ENCODE measurements around the gene RASGRF2. TPM values are rescaled to one million over a fixed set of nuclear protein-coding genes. Genes with fewer than 3 reads are reported as not detected.

The RASGRF2 gene
- total RNA-seq, 1 donor from 2014 or later: 8.2 TPM

DNA sequence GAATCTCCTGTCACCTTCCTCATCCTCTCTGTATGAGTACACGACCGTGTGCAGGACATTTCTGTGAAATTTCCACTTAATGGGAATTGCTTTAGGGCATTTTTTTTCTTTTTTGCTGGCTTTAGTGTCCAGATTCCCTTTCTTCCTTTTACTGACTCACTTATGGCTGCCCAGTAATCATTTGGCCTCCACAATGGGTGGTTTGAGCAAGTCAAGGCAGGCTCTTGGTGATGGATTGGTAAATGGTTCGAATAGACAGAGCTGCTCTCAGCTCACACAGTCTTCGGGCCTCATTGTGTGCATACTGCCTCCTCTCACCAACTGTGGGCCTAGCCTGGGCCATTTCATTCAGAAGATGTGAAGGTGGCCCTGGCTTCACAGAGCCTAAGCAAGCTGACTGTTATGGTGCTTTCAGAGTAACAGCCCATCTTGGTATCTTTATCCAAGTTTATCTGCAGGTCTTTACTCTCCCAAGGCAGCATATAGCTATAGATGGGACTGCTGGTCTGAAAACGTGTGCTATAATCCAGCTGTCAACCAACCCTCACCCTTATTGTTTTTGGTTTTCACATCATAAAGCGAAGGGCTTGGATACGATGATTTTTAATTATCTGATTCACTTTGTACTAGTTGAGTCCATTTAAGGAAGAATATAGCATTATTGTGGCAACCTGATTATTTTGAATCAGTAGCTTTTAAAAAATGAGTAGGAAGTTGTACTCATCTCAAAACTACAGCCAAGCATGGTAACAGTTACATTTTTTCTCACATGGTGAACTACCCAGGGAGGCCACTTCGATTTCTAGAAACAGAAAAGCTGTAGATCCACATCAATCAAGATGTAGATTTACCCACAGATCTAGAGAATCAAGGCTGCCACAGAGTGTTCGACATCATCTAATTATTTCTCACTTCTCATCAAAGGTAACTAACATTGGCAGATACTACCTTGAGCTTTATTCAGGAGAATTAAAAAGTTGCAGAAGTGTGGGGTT is 222.5 kb downstream of the RASGRF2 start:
- no peak for DNase-seq (ENCODE audit: low spot score)
- intact Hi-C loops (cut with DNase I): no loop called here

DNA sequence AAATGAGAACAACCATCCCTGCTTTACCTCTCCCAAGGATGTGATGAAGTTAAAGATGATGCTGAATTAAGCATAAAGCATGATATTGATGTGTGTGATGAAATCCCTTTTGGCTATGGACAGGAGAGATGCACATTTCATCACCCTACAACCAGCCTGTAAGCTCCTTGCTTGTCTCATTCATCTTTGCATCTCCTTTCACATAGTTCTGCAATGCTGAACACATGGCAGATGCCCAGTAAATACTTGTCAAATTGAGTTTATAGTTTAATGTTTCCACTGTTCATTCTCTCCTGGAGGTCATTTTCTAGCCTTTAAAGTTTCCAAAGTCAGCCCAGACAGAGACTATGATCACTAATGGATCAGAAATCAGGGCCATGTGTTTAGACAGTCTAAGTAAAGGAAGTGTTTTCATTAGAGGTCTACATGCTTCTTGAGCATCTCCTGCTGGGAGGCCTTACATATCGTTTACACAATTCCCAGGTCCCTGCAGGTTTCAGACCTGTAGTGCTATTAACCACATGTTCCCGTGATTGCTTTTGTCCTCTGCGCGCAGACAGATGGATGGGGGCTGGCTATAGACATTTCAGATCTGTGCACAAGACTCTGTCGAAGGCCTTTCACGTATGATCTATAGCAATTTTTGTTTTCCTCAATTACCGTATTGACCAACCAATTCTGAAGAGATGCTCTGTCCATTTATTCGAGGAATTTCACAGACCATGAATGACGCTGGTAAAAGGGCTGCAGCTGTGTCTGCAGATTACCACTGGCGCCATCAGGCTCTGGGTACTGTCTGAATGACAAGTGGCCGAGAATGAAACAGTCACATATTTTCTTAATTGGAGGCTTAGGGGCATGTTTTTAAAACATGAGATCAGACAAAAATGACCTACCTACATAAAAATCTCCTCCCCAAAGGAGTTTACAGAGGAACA is 223.9 kb downstream of the RASGRF2 start:
- DNase-seq (ENCODE audit: low spot score): no peak
- intact Hi-C loops (cut with DNase I): no loop called here

DNA sequence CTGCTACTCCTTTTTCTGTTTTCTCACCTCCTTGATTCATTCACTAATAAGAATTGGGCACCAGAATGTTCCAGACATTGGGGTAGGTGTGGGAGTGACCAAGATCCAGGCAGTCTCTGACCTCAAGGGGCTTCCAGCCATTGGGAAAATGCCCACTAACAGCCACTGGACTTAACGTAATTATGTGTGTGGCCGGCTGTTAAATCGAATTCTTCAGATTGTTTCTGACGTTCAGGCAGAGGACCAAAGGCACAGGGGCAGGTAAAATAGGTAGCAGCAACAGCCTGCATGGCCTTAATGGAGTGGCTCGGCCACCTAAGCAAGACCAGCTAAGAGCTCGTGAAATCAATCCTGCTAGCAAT is 224.6 kb downstream of the RASGRF2 start:
- intact Hi-C loops (cut with DNase I): no loop called here
- no peak for DNase-seq (ENCODE audit: low spot score)

DNA sequence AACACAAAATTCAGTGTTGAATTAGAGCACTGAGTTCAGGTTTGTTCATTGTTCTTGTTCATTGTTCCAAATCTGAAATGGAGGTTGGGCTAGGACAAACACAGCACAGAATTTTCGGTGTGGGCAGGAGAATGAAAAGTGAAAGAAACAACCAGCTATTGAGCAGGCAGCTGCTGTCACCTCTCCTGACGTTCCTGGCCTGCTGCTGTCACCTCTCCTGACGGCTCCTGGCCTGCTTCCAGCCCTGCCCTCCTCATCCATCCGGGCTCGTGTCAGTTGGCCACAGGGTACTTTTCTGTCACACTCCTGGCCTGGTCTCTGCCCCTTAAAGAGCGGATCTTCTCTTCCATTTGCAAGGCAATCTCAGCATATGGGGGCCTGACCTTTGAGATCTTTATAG is 227.7 kb downstream of the RASGRF2 start:
- no peak for DNase-seq (ENCODE audit: low spot score)
- intact Hi-C loops (cut with DNase I): no loop called here

DNA sequence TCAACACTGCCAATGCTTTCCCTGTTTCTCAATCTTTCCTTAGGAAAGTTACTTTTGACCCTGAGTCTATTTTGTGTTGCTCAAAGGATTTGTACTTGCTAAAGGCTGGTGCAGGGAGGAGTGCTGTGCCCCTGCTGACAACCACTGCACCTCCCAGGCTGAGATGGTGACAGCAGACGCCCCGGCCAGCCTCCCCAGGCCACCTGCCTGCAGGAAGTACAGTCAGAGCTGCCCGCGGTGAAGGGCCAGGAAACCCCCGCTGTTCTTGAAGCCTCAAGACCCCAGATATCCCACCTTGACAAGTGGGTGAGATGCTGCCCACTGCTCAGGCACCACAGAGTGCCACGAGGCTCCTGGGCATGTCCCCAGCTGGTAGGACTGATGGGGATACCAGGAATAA is 228.8 kb downstream of the RASGRF2 start:
- intact Hi-C loops (cut with DNase I): no loop called here

DNA sequence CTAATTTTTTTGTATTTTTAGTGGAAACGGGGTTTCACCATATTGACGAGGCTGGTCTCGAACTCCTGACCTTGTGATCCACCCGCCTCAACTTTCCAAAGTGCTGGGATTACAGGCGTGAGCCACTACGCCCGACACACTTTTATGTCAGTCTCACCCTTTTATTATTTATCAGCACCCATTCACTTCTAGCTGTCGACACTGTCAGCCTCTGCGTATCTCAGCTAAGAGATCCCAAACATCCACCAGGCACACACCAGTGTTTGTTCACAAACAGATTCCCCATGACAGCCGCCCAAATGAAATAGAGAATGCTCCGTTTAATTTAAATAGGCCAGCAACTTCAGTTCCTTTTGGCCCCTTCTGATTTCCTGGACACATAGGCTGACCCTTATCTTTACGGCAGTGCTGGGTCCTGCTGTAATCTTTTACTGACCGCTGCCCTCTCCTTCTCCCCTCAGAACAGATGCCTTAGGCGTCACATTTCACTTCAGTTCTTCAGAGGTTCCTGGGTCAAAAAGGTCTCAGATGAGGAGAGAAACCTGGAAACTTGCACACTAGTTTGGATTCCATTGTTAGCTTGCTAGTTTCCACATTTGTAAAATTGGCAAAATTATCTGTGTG is 229.8 kb downstream of the RASGRF2 start:
- intact Hi-C loops (cut with DNase I): loop anchor here (10.0 kb wide), 1 partner anchor 485 kb away; no protein-coding TSS in a partner anchor
- no peak for DNase-seq (ENCODE audit: low spot score)

More for the DNA sequence above, 228.8 kb downstream of the RASGRF2 start:
- DNase-seq (ENCODE audit: low spot score): no peak

DNA sequence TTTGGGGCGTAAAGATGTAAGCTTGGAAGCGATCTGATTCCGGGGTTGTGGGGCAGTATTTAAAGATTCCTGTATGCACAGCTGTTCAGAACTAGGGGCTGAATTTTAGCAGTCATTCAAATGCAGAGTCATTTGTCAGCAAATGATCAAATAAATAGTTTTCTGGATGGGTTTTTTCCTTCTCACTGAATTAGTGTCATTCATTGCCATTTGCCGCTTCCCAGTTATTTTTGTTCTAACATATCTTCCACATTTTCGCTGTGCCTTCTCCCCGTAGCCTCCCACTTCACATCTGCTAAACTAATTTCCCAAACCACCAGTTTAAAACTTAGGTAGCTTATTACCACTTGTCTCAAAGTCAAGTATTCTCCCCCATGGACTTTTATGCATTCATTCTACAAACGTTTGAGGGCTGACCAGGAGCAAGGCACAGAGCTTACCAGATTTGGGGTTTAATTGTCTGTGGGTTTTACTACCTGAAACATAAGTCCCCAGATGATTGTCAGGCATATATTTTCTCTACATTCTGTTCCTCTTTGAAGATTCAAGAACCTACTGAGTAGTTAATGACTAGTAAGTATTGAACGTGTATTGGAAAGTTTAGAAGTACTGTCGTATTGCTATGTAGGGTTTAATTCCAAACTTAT is 231.7 kb downstream of the RASGRF2 start:
- no peak for DNase-seq (ENCODE audit: low spot score)
- intact Hi-C loops (cut with DNase I): loop anchor here (10.0 kb wide), 1 partner anchor 487 kb away; no protein-coding TSS in a partner anchor

DNA sequence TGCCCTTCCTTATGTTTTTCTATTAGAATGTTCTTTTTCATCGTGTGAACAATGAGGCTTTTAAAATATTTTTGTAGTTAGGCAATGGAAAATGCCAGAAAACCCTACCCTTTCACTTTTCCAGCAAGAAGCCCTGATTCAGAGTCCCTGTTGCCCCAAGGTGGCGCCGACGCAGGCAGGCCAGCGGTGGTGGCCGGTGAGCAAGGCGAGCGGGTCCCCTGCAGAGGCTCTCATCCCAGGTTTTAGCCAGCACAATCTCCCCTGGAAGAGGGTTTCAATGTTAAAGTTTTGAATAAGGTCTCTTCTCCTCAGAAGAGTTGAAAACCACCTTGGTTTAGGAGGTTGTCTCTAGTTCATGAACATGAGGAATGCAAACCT is 232.2 kb downstream of the RASGRF2 start:
- intact Hi-C loops (cut with DNase I): loop anchor here (10.0 kb wide), 1 partner anchor 488 kb away; no protein-coding TSS in a partner anchor
- no peak for DNase-seq (ENCODE audit: low spot score)

DNA sequence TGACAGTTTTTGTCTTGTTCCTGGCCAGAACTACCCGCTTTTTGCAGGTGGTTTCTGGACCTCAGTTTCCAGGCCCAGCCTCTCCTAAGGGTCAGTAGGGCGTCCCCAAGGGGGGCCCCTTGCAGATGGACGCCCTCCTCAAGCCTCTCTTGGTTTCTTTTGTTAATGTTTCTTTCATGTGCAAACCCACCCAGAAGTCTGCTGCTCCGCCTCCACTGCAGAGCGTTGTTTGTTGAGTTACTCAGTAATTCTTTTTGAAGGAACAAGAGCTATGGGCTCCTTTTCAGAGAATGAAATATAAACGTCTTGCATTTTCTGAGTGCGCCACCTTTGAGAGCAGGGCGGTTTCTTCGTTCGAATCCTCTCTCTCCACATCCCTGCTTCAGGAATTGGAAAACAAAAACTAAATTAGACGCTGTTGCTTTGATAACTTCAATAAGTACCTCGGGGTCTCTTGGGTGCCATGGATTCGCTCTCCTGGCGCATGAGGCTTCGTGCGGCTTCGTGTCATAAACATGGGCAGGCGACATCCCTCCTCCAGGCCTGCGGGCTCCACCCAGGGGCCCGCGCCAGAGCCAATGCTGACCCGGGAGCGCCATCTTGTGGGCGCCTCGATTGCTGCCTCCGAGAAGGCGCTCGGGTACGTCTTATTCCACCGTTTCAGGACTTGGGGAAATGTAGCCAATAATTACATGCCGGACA is 234.6 kb downstream of the RASGRF2 start:
- DNase-seq (ENCODE audit: low spot score): peak; percentile 84
- intact Hi-C loops (cut with DNase I): loop anchor here (10.0 kb wide), 1 partner anchor 490 kb away; no protein-coding TSS in a partner anchor

DNA sequence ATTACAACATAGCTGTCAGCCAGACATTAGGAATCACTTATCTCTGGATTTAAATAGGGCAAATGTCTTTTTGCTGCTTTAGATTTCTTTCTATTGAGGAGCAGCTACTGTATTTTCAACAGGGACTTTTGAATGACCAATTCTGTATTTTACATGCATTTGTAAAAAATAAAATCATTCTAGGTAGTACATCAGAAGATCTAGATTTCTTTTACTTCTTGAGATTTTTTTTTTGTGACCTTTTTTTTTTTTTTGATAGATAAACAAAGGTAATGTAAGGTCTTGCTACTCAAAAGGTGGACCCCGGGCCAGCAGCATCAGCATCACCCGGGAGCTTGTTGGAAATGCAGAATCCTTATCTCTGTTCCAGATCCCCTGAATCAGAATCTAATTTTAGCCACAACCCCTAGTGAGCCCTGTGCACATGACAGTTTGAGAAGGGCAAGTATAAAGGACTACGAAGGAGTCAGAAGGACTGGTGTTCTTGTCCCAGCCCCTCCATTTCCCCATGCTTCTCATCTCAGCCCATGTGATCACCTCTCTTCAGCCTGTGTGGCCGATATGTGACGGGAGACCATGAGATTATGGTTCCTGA is 235.3 kb downstream of the RASGRF2 start:
- no peak for DNase-seq (ENCODE audit: low spot score)
- intact Hi-C loops (cut with DNase I): loop anchor here (10.0 kb wide), 1 partner anchor 491 kb away; no protein-coding TSS in a partner anchor

DNA sequence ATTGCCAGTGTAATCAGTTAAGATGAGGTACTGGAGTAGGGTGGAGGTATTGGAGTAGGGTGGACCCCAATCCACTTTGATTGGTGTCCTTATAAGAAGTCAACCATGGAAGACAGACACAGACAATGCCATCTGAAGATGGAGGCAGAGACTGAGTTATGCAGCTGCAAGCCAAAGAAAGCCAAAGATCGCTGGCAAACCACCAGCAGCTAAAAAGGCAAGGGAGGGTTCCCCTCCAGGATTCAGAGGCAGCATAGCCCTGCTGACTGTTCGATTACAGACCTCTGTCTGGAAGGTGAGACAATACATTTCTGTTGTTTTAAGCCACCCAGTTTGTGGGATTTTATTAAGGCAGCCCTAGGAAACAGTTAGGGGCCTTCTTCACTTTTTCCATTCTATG is 242.5 kb downstream of the RASGRF2 start:
- DNase-seq (ENCODE audit: low spot score): no peak
- intact Hi-C loops (cut with DNase I): no loop called here

DNA sequence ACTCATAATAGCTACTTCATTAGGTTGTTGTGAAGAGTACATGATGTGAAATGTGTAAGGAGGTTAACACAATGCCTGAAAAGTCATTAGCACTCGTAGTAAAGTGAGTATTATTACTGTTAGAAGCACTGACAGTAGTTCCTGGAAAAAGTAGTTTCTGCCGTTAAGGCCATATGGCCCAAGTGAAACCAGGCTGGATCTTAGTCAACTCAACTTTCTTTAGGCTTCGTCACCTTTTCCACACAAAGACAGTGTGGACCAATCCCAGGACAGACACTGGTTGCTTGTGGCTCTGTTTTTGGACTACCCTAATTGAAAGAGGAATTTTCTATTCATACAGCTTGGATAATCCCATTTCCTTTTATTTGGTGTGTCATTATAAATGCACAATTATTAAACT is 243.6 kb downstream of the RASGRF2 start:
- no peak for DNase-seq (ENCODE audit: low spot score)
- intact Hi-C loops (cut with DNase I): no loop called here

DNA sequence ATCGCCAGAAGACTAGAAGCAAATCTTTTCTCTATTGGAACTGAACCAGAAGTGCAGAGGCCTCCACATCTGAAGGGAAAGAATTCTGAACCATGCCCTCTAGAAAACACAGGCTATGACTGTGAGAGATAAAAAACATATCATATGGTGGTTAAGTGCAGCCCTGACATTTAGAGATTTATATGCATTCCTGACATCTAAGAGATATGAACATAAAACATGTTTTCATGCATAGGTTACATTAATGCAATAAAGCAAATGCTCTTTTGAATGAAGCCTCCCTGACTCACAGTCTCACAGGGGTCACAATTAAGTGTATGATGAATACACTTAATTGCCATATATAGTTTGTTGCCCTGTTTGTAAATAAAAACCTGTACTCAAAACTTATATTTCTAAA is 244.0 kb downstream of the RASGRF2 start:
- no peak for DNase-seq (ENCODE audit: low spot score)
- intact Hi-C loops (cut with DNase I): no loop called here

DNA sequence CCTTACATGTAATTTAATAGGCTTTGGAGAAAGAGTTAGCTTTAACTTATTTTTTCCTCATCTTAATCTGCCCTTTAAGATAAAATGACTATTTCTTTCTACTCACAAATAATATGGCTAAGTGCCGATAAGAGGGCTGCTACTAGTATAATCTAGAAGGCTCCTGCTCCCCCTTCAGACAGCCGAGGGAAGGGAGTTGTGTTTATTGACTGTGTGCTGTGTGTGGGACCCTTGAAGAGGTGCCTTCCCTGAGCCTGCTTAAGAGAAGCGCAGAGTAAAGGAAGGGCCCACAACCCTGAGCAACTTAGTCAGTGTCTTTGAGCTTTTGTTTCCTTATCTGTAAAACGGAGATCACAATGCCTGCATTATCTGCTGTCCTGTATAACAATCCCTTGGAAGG is 244.9 kb downstream of the RASGRF2 start:
- no peak for DNase-seq (ENCODE audit: low spot score)
- intact Hi-C loops (cut with DNase I): no loop called here

DNA sequence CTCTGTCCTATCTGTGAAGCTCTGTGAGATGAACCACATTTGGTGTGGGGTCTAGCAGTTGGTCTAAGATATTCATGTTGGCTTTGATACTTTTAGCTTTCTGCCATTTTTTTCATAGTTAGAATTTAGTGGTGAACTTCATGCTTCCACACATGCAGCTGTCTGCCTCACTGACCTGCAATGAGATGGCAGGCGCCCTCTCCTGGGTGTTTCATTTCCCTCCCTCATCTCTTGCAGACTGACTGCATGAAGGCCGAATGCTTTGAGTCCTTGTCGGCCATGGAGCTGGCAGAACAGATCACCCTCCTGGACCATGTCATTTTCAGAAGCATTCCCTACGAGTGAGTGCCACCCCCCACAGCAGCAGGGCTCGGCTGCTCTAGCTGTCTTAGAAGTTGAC is 246.8 kb downstream of the RASGRF2 start:
- intact Hi-C loops (cut with DNase I): no loop called here

DNA sequence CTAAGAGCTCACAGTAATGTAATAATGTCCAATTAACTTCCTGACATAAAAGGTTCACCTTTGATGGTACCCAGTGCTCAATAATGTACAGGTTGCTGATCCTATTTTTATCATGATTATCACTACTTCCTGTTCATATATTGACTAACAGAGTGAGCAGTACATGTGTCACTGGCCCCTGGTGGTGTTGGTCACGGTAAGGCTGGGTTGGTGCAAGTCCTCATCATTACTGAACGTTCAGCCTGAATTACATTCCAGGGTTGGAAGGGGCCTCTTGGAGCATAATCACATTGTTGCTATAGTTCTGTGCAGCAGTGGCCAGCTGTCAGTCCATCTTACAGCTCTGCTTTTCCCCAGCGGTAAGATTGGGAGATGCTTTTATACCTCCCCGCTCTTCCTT is 248.7 kb downstream of the RASGRF2 start:
- no peak for DNase-seq (ENCODE audit: low spot score)
- intact Hi-C loops (cut with DNase I): no loop called here

More for the DNA sequence above, 246.8 kb downstream of the RASGRF2 start:
- no peak for DNase-seq (ENCODE audit: low spot score)

DNA sequence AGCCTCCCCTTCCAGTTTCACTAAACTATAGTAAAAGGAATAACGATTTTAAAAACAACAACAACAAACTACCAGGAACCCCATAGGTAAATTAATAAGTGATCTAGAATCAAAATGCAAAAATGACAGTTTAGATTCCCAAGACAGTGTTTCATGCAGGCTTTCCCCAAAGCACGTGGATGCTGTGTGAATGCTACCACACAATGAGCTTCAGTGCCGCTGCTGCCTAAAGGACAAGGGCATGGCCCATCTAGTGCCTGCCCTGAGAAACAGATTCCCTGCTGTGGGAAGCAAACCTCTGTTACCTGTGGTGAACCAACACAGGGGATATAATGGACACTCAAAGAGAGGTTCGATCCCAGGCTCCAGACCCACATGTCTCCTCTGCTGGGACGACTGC is 249.2 kb downstream of the RASGRF2 start:
- DNase-seq (ENCODE audit: low spot score): no peak
- intact Hi-C loops (cut with DNase I): no loop called here

DNA sequence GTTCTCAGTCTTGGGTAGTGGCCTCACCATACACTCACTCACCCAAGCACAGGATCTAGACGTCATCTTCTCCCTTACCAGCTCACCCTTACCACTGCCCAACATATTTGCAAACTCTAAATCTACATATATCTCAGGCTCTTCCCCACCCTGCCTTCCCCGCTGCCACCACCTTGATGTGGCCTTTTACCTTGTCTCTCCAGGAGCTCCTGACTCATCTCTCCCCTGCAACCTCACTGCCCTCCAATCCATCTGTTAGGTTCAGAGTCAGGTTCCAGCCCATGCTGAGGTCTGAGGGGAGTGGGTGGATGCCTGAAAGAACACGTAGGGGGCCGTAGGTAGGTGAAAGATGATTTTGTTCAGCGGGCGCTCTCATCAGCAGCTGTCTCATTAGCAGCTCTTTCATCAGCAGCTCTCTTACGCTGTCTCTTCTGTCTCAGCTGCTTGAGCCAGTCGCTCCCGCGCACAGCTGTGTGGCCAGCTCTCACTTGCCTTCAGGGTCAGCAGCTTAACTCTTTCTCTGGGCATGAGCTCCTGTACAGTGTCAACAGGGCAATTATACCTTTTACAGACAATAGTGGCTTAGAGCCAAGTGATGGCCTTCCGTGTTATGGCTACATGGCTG is 249.8 kb downstream of the RASGRF2 start:
- intact Hi-C loops (cut with DNase I): no loop called here
- no peak for DNase-seq (ENCODE audit: low spot score)
